Middle frontal gyrus (tissue), 1 donor: ENCODE data around the gene ARHGAP10.

Experiments used
- DNase-seq: peaks from one replicate; pipeline ENCODE4 v3.0.0-alpha.2; 2015; ENCODE audit warnings: low spot score; ENCODE audit errors: extremely low spot score

ARHGAP10 gene

GRCh38 chr4:148090029-148090428, 358.1 kb downstream of the ARHGAP10 start:
- DNase-seq = no peak

- no peak for DNase-seq
These were observed 358.9 kb downstream of the ARHGAP10 start for GRCh38 chr4:148090503-148091476.

- DNase-seq = no peak
These were observed 360.0 kb downstream of the ARHGAP10 start for GRCh38 chr4:148091896-148092295.

GRCh38 chr4:148092316-148093014, 360.6 kb downstream of the ARHGAP10 start:
- no peak for DNase-seq

GRCh38 chr4:148093065-148093464, 361.2 kb downstream of the ARHGAP10 start:
- DNase-seq = no peak

GRCh38 chr4:148094149-148094548, 362.3 kb downstream of the ARHGAP10 start:
- DNase-seq = no peak

- no peak for DNase-seq
These were observed 363.5 kb downstream of the ARHGAP10 start for GRCh38 chr4:148095346-148095923.

DNA sequence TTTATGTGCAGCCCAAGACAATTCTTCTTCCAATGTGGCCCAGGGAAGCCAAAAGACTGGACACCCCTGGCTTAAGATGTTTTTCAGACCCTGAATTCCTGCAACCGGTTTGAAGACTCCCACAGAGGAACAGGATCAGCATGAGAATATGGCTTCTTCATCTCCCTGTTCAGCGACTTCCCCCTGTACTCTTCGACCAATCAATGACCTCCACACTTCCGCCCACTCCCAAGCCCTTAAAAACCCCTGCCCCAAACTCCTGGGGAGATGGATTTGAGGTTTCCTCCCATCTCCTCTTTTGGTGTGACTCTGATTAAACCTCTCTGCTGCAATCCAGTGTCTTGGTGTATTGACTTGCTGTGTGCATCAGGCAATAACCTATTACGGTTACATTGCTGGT, 365.9 kb downstream of the ARHGAP10 start:
- DNase-seq = no peak

DNA sequence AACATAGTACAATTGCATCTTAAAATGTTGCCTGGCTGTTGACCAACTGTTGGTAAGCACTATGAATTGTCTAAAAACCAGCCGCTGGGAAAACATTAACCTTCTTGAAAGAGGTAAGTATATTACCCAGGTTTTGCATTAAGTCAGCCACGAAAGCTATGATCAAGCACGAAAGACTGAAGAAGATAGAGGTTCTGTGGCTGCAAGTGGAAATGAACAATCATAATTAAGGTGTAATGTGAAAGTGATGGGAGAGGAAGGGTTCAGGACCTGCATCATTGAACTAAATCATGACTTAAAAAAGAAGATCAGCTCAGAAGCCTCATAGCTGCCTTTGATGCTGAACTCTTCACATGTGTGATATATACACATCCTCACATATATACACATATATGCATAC, 369.3 kb downstream of the ARHGAP10 start:
- no peak for DNase-seq

- no peak for DNase-seq
These were observed 369.9 kb downstream of the ARHGAP10 start for GRCh38 chr4:148101790-148102189.

DNA sequence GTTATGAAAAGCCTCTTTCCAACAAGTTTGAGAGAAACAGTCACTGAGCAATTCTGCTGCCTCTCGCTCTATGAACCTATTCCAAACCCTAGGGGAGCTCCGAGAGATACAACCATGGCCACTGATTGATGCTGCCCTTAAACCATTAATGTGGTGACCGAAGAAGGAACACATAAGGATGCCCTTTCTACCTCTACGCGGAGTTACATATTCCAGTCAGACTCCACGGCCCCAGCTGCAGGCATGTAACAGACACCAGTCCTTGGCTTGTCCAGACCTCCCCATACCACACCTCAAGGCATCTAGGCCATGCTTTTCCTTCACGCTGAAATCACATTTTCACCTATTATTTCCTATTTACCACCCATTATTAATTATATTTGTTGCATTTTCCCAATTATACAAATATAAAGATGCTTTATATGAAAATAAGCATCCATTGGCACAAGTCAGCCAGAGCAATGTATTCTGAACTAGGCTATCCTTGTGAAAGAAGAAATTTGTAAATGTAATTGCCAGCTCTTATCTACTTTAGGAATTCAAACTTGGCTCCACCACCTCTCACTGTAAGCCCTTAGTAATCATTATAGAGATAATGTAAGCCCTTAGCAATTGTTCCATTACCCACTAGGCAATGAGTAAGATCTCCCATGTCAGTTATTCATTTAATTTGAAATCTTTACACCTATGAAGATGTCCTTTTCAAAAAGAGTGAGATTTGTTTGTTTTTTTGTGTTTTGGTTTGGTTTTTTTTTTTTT, 371.9 kb downstream of the ARHGAP10 start:
- DNase-seq = no peak

GRCh38 chr4:148108766-148109165, 376.9 kb downstream of the ARHGAP10 start:
- no peak for DNase-seq

GRCh38 chr4:148109216-148109615, 377.3 kb downstream of the ARHGAP10 start:
- no peak for DNase-seq

GRCh38 chr4:148110169-148110568, 378.3 kb downstream of the ARHGAP10 start:
- no peak for DNase-seq

DNA sequence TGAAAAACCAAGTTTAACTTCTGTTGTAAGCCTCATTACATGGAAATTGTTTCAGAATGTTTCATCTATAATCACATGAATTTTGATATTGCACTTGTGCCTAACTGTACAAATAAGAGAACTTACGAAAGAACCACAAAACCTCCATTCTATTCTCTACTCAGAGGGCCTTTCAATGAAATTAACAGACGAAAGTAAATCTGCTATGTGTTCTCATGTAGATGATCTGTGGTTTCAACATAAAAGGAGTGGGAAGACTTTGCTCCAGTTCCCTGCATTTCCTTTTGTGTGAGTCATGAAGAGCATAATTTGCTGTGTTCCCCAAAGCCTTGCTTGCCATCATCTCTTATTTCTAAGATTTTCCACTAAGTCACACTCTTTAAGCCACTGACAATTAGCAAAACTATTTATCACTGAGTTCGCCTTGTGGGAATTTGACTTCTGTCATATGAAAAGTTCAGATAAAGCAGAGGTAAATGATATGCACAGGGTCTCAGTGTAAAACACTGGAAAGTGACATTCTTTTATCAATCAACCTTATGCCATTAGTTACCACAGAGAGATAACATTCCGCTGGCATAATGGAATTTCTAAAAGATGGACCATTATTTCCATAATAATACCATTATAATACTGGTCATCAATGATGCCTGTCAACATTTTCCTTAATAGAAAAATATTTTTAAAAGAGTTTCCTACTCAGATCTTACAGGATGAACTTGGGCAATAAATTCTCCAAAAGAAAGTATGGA, 380.5 kb downstream of the ARHGAP10 start:
- peak; percentile 38 for DNase-seq

GRCh38 chr4:148114436-148114835, 382.5 kb downstream of the ARHGAP10 start:
- DNase-seq = no peak

GRCh38 chr4:148116264-148116663, 384.4 kb downstream of the ARHGAP10 start:
- DNase-seq = no peak

DNA sequence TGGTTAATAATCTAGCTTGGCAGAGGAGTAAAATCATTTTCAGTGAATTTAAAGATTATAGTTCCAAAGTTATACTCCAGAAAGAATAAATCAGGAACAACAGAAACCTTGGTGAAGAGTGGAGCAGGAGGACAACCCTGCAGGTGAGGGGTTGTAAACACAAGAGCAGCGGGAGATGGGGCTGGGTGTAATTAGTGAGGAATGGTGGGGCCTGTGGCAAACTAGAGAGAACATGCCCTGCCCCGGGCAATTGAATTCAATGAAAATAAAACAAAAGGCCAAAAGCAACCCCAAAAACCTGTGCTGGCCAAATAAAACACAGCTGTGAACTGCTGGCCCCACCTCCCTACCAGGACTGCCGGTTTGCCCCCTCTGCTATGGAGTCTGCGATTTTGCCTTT, 385.1 kb downstream of the ARHGAP10 start:
- DNase-seq = no peak

- DNase-seq = no peak
These were observed 386.3 kb downstream of the ARHGAP10 start for GRCh38 chr4:148118179-148118578.

DNA sequence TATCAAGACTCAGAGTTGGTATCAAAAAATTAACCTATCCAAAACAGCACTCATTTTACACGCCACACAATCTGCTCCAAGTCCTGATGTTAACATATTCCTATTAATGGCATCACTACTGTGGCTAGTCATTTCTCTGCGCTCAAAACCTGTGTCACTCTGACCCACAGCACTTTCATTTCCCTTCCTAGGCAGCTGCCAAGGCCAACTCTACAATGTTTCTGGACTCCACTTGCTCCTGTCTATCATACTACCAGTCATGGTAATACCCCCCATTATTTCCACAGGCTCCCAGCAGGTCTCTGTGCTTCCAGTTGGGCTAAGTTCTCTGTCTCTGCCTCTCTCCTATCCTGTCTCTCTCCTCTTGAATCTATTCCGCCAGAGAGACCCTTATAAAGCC, 386.7 kb downstream of the ARHGAP10 start:
- DNase-seq = no peak

DNA sequence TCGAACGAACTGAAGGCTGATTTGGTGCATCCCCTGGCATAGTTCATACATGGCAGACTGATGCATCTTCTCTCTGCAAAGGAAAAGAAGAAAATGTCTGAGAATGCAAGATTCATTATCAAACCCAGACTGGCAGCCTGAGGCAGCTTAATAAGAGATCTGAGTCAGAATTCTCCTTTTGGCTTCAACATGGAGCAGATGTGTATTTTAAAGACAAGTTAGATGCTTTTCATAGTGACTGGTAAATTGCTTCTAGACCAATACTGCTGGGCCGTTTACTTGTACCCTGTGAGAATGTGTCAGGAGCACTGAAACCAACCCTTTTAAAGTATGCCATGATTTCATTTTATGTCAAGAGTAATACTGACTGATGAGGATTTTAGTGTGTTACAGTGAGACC, 388.3 kb downstream of the ARHGAP10 start:
- DNase-seq = no peak
